ENCODE results near the gene PRR5L. TPM values are rescaled to one million over a fixed set of nuclear protein-coding genes. Genes with fewer than 3 reads are reported as not detected.

The PRR5L gene
- total RNA-seq, 1 experiment from 2014 or later: 1.2 TPM

DNA sequence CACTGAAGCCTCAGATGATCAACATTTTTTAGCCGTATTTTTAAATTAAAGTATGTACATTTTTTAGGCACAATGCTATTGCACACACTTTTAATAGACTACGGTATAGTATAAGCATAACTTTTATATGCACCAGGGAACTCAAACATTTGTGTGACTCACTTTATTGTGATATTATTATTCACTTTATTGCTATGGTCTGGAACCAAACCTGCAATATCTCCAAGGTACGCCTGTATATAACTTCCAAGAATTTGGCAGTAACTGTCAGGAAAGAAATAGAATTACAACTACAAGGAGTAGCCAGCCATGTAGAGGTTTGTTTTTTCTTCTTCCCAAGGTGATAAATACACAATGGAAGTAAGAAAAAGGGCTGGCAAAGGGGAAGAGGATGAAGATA, 62.3 kb downstream of the PRR5L start:
- no peak for DNase-seq
- H3K4me3 Mint-ChIP-seq (ENCODE audit: low read depth, unreplicated experiment): no peak overlapping the region
- H3K9me3 Mint-ChIP-seq (ENCODE audit: low read depth, unreplicated experiment): no peaks in the 10 kb centered on the region
- peaks cover 56% of the 10 kb centered on the region for H3K27me3 Mint-ChIP-seq (ENCODE audit: unreplicated experiment)
- intact Hi-C loops (cut with micrococcal nuclease; ENCODE audit: unreplicated experiment): no loop called here
- H3K4me1 Mint-ChIP-seq (ENCODE audit: low read depth, unreplicated experiment): peaks cover 21% of the 10 kb centered on the region
- H3K27ac Mint-ChIP-seq (ENCODE audit: unreplicated experiment): no peak overlapping the region
- H3K36me3 Mint-ChIP-seq (ENCODE audit: insufficient read depth, unreplicated experiment): no peaks in the 10 kb centered on the region
- no peak for TF ChIP-seq CTCF (IDR thresholded peaks at IDR 0.05; ENCODE audit: unreplicated experiment)
- CTCF ChIA-PET: no interaction called here
- no TSS peak for BruUV-seq (replicated peaks)

- peaks cover 32% of the 10 kb centered on the region for H3K4me1 Mint-ChIP-seq (ENCODE audit: low read depth, unreplicated experiment)
- no peak overlapping the region for H3K27ac Mint-ChIP-seq (ENCODE audit: unreplicated experiment)
- no peak overlapping the region for H3K4me3 Mint-ChIP-seq (ENCODE audit: low read depth, unreplicated experiment)
- CTCF ChIA-PET: no interaction called here
- intact Hi-C loops (cut with micrococcal nuclease; ENCODE audit: unreplicated experiment): loop anchor here (5.0 kb wide), 2 partner anchors 48 to 117 kb away; no protein-coding TSS in a partner anchor
- BruUV-seq (replicated peaks): no TSS peak
- TF ChIP-seq CTCF (IDR thresholded peaks at IDR 0.05; ENCODE audit: unreplicated experiment): no peak
- no peaks in the 10 kb centered on the region for H3K36me3 Mint-ChIP-seq (ENCODE audit: insufficient read depth, unreplicated experiment)
- H3K27me3 Mint-ChIP-seq (ENCODE audit: unreplicated experiment): peaks cover 38% of the 10 kb centered on the region
- H3K9me3 Mint-ChIP-seq (ENCODE audit: low read depth, unreplicated experiment): no peaks in the 10 kb centered on the region
- no peak for DNase-seq
These were observed 64.2 kb downstream of the PRR5L start for GRCh38 chr11:36360318-36360717.

DNA sequence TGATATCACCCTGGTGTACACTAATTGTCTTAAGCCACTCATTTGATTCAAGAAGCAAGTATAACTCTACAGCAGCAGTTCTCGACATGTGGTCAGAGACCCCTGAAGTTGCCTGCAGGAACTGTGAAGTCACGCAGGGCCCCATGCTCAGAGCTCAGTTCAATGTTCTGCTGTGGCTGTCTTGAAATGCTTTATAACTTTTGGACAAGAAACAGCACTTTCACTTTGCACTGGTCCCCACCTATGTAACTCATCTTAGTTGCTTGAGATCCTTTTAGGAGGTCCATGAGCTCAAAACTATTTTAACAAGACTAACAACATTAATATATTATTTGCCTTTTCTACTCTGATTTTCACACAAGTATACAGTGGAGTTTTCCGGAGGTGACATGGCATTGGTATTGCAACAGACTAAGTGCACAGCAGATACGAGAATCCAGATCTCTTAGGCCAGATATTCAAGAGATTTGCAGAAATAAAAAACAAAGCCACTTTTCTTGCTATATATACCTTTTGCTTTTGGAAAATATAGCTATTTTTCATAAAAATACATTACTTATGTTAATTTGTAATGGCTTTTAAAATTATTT, 64.8 kb downstream of the PRR5L start:
- intact Hi-C loops (cut with micrococcal nuclease; ENCODE audit: unreplicated experiment): loop anchor here (5.0 kb wide), 2 partner anchors 49 to 116 kb away; no protein-coding TSS in a partner anchor
- H3K4me3 Mint-ChIP-seq (ENCODE audit: low read depth, unreplicated experiment): no peak overlapping the region
- no TSS peak for BruUV-seq (replicated peaks)
- peaks cover 32% of the 10 kb centered on the region for H3K27me3 Mint-ChIP-seq (ENCODE audit: unreplicated experiment)
- H3K36me3 Mint-ChIP-seq (ENCODE audit: insufficient read depth, unreplicated experiment): no peaks in the 10 kb centered on the region
- peaks cover 32% of the 10 kb centered on the region for H3K4me1 Mint-ChIP-seq (ENCODE audit: low read depth, unreplicated experiment)
- H3K9me3 Mint-ChIP-seq (ENCODE audit: low read depth, unreplicated experiment): no peaks in the 10 kb centered on the region
- TF ChIP-seq CTCF (IDR thresholded peaks at IDR 0.05; ENCODE audit: unreplicated experiment): no peak
- no peak overlapping the region for H3K27ac Mint-ChIP-seq (ENCODE audit: unreplicated experiment)
- CTCF ChIA-PET: no interaction called here
- no peak for DNase-seq

DNA sequence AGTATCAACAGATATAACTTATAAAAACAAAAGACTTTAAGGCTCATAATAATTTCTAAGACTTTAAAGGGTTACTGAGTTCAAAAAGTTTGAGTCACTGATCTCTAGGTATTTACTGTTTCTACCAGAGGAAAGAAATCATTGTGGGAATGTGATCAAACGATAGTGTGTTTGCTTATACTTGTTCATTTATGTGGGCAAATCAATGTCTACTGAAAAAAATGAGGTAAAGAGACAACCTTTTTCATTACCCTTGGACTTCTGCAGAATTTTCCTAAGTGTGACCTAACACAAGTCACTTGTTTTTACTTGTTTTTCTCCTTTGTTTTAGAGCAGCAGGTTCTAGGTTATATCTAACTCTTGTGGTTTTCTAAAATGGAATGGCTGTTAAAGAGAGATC, 65.4 kb downstream of the PRR5L start:
- H3K9me3 Mint-ChIP-seq (ENCODE audit: low read depth, unreplicated experiment): no peaks in the 10 kb centered on the region
- CTCF ChIA-PET: no interaction called here
- H3K4me1 Mint-ChIP-seq (ENCODE audit: low read depth, unreplicated experiment): peaks cover 32% of the 10 kb centered on the region
- peaks cover 27% of the 10 kb centered on the region for H3K27me3 Mint-ChIP-seq (ENCODE audit: unreplicated experiment)
- TSS peak; percentile 85 for BruUV-seq (replicated peaks)
- TF ChIP-seq CTCF (IDR thresholded peaks at IDR 0.05; ENCODE audit: unreplicated experiment): no peak
- no peak overlapping the region for H3K27ac Mint-ChIP-seq (ENCODE audit: unreplicated experiment)
- intact Hi-C loops (cut with micrococcal nuclease; ENCODE audit: unreplicated experiment): loop anchor here (5.0 kb wide), 2 partner anchors 49 to 116 kb away; no protein-coding TSS in a partner anchor
- no peak for DNase-seq
- peak overlapping the region; percentile 64 for H3K4me3 Mint-ChIP-seq (ENCODE audit: low read depth, unreplicated experiment)
- no peaks in the 10 kb centered on the region for H3K36me3 Mint-ChIP-seq (ENCODE audit: insufficient read depth, unreplicated experiment)
